ENCODE measurements around the gene PDE4D.
"Not testable (repeated sequence)": the region's sequence is repeated elsewhere in the genome, so short reads cannot be mapped to it uniquely, and the experiment has no call there.

The PDE4D gene

GRCh38 chr5:59596586-59597350 lies 296.8 kb downstream of the PDE4D start:
- H3K9me3 ChIP-seq (replicated peaks in 1 of 2; ENCODE audit: control insufficient read depth in 2 of 2, insufficient read depth in 1 of 2, low read depth in 1 of 2, low read length in 2 of 2), result peaks cover 0 to 5% of the 10 kb centered on the region in 2 donors
- no peak overlapping the region for H2BK5ac ChIP-seq (ENCODE audit: low read length)
- H3K79me1 ChIP-seq (ENCODE audit: low read depth, low read length), result no peaks in the 10 kb centered on the region
- H3K4me2 ChIP-seq (ENCODE audit: insufficient read depth, low read length, poor library complexity, severe bottlenecking), result no peak overlapping the region
- H3K18ac ChIP-seq (ENCODE audit: low read length), result no peak overlapping the region
- WGBS, 2 donors (ENCODE audit: extremely low coverage in 2 of 2, insufficient read length in 2 of 2, insufficient replicate concordance in 1 of 2), result no CpG with 5 or more reads among the region's 2 CpGs
- H3K9ac ChIP-seq (ENCODE audit: low read depth, low read length, poor library complexity), result no peak overlapping the region
- no peak overlapping the region for H2AK5ac ChIP-seq (ENCODE audit: low read depth, low read length)
- no peak overlapping the region for H4K91ac ChIP-seq (ENCODE audit: low read depth, low read length, poor library complexity)
- no peak overlapping the region for H4K8ac ChIP-seq (ENCODE audit: low read depth, low read length)
- H3K23ac ChIP-seq (ENCODE audit: low read depth, low read length, poor library complexity), result no peak overlapping the region
- H3K4me3 ChIP-seq (ENCODE audit: low read length in 2 of 2), result no peak overlapping the region
- no peak overlapping the region for H3K4ac ChIP-seq (ENCODE audit: low read length)
- H2BK120ac ChIP-seq (ENCODE audit: low read depth, low read length), result no peak overlapping the region
- no peak for DNase-seq (ENCODE audit: low spot score)
- no peak overlapping the region for H3K27ac ChIP-seq (replicated peaks; ENCODE audit: low read length)
- no peaks in the 10 kb centered on the region for H3K27me3 ChIP-seq (ENCODE audit: control insufficient read depth in 3 of 3, insufficient read depth in 3 of 3, low read depth in 1 of 3, low read length in 3 of 3)
- no peaks in the 10 kb centered on the region for H3K36me3 ChIP-seq (replicated peaks in 1 of 2; ENCODE audit: control insufficient read depth in 2 of 2, insufficient read depth in 2 of 2, low read length in 2 of 2)
- H2BK12ac ChIP-seq (ENCODE audit: low read length), result no peak overlapping the region
- no peak overlapping the region for H3K14ac ChIP-seq (ENCODE audit: low read length)
- H2AFZ ChIP-seq (ENCODE audit: low read length), result no peak overlapping the region
- peaks cover 2 to 15% of the 10 kb centered on the region in 2 donors for H3K4me1 ChIP-seq (ENCODE audit: control insufficient read depth in 2 of 2, insufficient read depth in 1 of 2, low read depth in 1 of 2, low read length in 2 of 2)
- H2BK15ac ChIP-seq (ENCODE audit: low read length), result no peak overlapping the region

DNA sequence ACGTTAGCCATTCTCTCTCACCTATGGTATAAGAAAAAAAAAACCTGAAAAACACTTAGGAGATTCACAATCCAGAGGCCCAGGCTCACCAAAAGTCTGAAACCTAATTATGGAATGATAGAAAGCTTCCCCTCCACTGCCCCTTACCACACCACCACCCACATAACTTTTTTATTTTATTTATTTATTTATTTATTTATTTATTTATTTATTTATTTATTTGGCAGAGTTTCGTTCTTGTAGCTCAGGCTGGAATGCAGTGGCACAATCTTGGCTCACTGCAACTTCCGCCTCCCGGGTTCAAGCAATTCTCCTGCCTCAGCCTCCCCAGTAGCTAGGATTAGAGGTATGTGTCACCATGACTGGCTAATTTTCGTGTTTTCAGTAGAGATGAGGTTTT lies 299.4 kb downstream of the PDE4D start:
- H3K27me3 ChIP-seq (ENCODE audit: control insufficient read depth in 3 of 3, insufficient read depth in 3 of 3, low read depth in 1 of 3, low read length in 3 of 3); H3K36me3 ChIP-seq (replicated peaks in 1 of 2; ENCODE audit: control insufficient read depth in 2 of 2, insufficient read depth in 2 of 2, low read length in 2 of 2); H3K27ac ChIP-seq (replicated peaks; ENCODE audit: low read length); H3K79me1 ChIP-seq (ENCODE audit: low read depth, low read length); H2BK120ac ChIP-seq (ENCODE audit: low read depth, low read length); H3K4me3 ChIP-seq (ENCODE audit: low read length in 2 of 2); H2AFZ ChIP-seq (ENCODE audit: low read length); H2AK5ac ChIP-seq (ENCODE audit: low read depth, low read length); H2BK15ac ChIP-seq (ENCODE audit: low read length); H3K18ac ChIP-seq (ENCODE audit: low read length); H3K9me3 ChIP-seq (replicated peaks in 1 of 2; ENCODE audit: control insufficient read depth in 2 of 2, insufficient read depth in 1 of 2, low read depth in 1 of 2, low read length in 2 of 2); H2BK5ac ChIP-seq (ENCODE audit: low read length); H3K23ac ChIP-seq (ENCODE audit: low read depth, low read length, poor library complexity); H2BK12ac ChIP-seq (ENCODE audit: low read length); H3K9ac ChIP-seq (ENCODE audit: low read depth, low read length, poor library complexity); H4K91ac ChIP-seq (ENCODE audit: low read depth, low read length, poor library complexity); H3K4me2 ChIP-seq (ENCODE audit: insufficient read depth, low read length, poor library complexity, severe bottlenecking); H3K14ac ChIP-seq (ENCODE audit: low read length); DNase-seq (ENCODE audit: low spot score); H3K4ac ChIP-seq (ENCODE audit: low read length); H4K8ac ChIP-seq (ENCODE audit: low read depth, low read length): not testable (repeated sequence)
- WGBS, 2 donors (ENCODE audit: extremely low coverage in 2 of 2, insufficient read length in 2 of 2, insufficient replicate concordance in 1 of 2), result no CpG with 5 or more reads among the region's 5 CpGs
- peaks cover 2 to 15% of the 10 kb centered on the region in 2 donors for H3K4me1 ChIP-seq (ENCODE audit: control insufficient read depth in 2 of 2, insufficient read depth in 1 of 2, low read depth in 1 of 2, low read length in 2 of 2)

- no peak for DNase-seq (ENCODE audit: low spot score)
- Histone ChIP-seq H3K18ac (ENCODE audit: low read length) (no peak overlapping the region), H3K4me2 (ENCODE audit: insufficient read depth, low read length, poor library complexity, severe bottlenecking) (no peak overlapping the region)
These were observed 300.0 kb downstream of the PDE4D start for GRCh38 chr5:59593439-59594007.

GRCh38 chr5:59592101-59592500 lies 301.4 kb downstream of the PDE4D start:
- peaks cover 7 to 12% of the 10 kb centered on the region in 2 donors for H3K4me1 ChIP-seq (ENCODE audit: control insufficient read depth in 2 of 2, insufficient read depth in 1 of 2, low read depth in 1 of 2, low read length in 2 of 2)
- no peak for DNase-seq (ENCODE audit: low spot score)
- no peak overlapping the region for H3K14ac ChIP-seq (ENCODE audit: low read length)
- no peak overlapping the region for H4K91ac ChIP-seq (ENCODE audit: low read depth, low read length, poor library complexity)
- H2BK120ac ChIP-seq (ENCODE audit: low read depth, low read length), result no peak overlapping the region
- no peaks in the 10 kb centered on the region for H3K36me3 ChIP-seq (replicated peaks in 1 of 2; ENCODE audit: control insufficient read depth in 2 of 2, insufficient read depth in 2 of 2, low read length in 2 of 2)
- no peak overlapping the region for H3K23ac ChIP-seq (ENCODE audit: low read depth, low read length, poor library complexity)
- H3K27ac ChIP-seq (replicated peaks; ENCODE audit: low read length), result no peak overlapping the region
- no peaks in the 10 kb centered on the region for H3K79me1 ChIP-seq (ENCODE audit: low read depth, low read length)
- peak overlapping the region; percentile 50 for H2AFZ ChIP-seq (ENCODE audit: low read length)
- peaks cover 0 to 5% of the 10 kb centered on the region in 2 donors for H3K9me3 ChIP-seq (replicated peaks in 1 of 2; ENCODE audit: control insufficient read depth in 2 of 2, insufficient read depth in 1 of 2, low read depth in 1 of 2, low read length in 2 of 2)
- H3K4me3 ChIP-seq (ENCODE audit: low read length in 2 of 2), result no peak overlapping the region
- no peak overlapping the region for H3K4ac ChIP-seq (ENCODE audit: low read length)
- H3K9ac ChIP-seq (ENCODE audit: low read depth, low read length, poor library complexity), result no peak overlapping the region
- no peak overlapping the region for H2BK15ac ChIP-seq (ENCODE audit: low read length)
- no peak overlapping the region for H2BK5ac ChIP-seq (ENCODE audit: low read length)
- no peak overlapping the region for H2AK5ac ChIP-seq (ENCODE audit: low read depth, low read length)
- no CpG with 5 or more reads among the region's 3 CpGs for WGBS, 2 donors (ENCODE audit: extremely low coverage in 2 of 2, insufficient read length in 2 of 2, insufficient replicate concordance in 1 of 2)
- H3K27me3 ChIP-seq (ENCODE audit: control insufficient read depth in 3 of 3, insufficient read depth in 3 of 3, low read depth in 1 of 3, low read length in 3 of 3), result no peaks in the 10 kb centered on the region
- H3K4me2 ChIP-seq (ENCODE audit: insufficient read depth, low read length, poor library complexity, severe bottlenecking), result no peak overlapping the region
- H3K18ac ChIP-seq (ENCODE audit: low read length), result no peak overlapping the region
- no peak overlapping the region for H4K8ac ChIP-seq (ENCODE audit: low read depth, low read length)
- no peak overlapping the region for H2BK12ac ChIP-seq (ENCODE audit: low read length)

More at GRCh38 chr5:59593439-59594007, 300.0 kb downstream of the PDE4D start:
- no peak overlapping the region for H3K4ac ChIP-seq (ENCODE audit: low read length)
- peaks cover 2 to 14% of the 10 kb centered on the region in 2 donors for H3K4me1 ChIP-seq (ENCODE audit: control insufficient read depth in 2 of 2, insufficient read depth in 1 of 2, low read depth in 1 of 2, low read length in 2 of 2)
- H3K9me3 ChIP-seq (replicated peaks in 1 of 2; ENCODE audit: control insufficient read depth in 2 of 2, insufficient read depth in 1 of 2, low read depth in 1 of 2, low read length in 2 of 2), result peaks cover 0 to 5% of the 10 kb centered on the region in 2 donors
- no peaks in the 10 kb centered on the region for H3K79me1 ChIP-seq (ENCODE audit: low read depth, low read length)
- no peaks in the 10 kb centered on the region for H3K27me3 ChIP-seq (ENCODE audit: control insufficient read depth in 3 of 3, insufficient read depth in 3 of 3, low read depth in 1 of 3, low read length in 3 of 3)
- no peak overlapping the region for H2BK12ac ChIP-seq (ENCODE audit: low read length)
- H2BK15ac ChIP-seq (ENCODE audit: low read length), result no peak overlapping the region
- H2BK120ac ChIP-seq (ENCODE audit: low read depth, low read length), result no peak overlapping the region
- H4K91ac ChIP-seq (ENCODE audit: low read depth, low read length, poor library complexity), result no peak overlapping the region
- H3K27ac ChIP-seq (replicated peaks; ENCODE audit: low read length), result no peak overlapping the region
- no peak overlapping the region for H3K23ac ChIP-seq (ENCODE audit: low read depth, low read length, poor library complexity)
- WGBS, 2 donors (ENCODE audit: extremely low coverage in 2 of 2, insufficient read length in 2 of 2, insufficient replicate concordance in 1 of 2), result no CpG with 5 or more reads among the region's 2 CpGs
- no peak overlapping the region for H4K8ac ChIP-seq (ENCODE audit: low read depth, low read length)
- no peak overlapping the region for H2AK5ac ChIP-seq (ENCODE audit: low read depth, low read length)
- no peaks in the 10 kb centered on the region for H3K36me3 ChIP-seq (replicated peaks in 1 of 2; ENCODE audit: control insufficient read depth in 2 of 2, insufficient read depth in 2 of 2, low read length in 2 of 2)
- no peak overlapping the region for H3K9ac ChIP-seq (ENCODE audit: low read depth, low read length, poor library complexity)
- peak overlapping the region; percentile 71 for H2AFZ ChIP-seq (ENCODE audit: low read length)
- H2BK5ac ChIP-seq (ENCODE audit: low read length), result no peak overlapping the region
- no peak overlapping the region for H3K4me3 ChIP-seq (ENCODE audit: low read length in 2 of 2)
- H3K14ac ChIP-seq (ENCODE audit: low read length), result no peak overlapping the region
